HG03103 (cell line): Measurements from ENCODE around the gene AMPD2.

Source experiments
- ATAC-seq: cut with Tn5 transposase; IDR thresholded peaks from one replicate; pipeline ENCODE4 v1.9.1; 2021; ENCODE audit warnings: low read depth; ENCODE audit not compliant: unreplicated experiment

The AMPD2 gene

DNA sequence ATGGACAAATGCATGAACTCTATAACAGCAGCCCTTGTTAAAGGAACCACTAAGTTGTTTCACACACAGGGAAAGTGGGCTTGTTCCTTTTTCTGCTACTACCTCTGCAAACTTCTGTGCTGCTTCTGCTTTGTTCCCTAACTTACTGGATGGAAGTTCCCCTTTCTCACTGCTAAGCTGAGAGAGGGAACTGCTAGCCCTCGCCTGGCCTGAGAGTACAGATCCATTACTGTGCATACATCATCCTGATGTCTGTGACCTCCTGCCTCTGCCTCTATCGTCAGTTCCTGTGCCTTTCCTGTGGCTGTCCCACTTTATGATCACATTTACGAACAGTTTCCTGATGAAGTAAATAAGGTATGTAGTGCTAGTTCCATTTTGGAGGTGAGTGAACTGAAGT is 3.8 kb upstream of the AMPD2 start:
- ATAC-seq = no peak

DNA sequence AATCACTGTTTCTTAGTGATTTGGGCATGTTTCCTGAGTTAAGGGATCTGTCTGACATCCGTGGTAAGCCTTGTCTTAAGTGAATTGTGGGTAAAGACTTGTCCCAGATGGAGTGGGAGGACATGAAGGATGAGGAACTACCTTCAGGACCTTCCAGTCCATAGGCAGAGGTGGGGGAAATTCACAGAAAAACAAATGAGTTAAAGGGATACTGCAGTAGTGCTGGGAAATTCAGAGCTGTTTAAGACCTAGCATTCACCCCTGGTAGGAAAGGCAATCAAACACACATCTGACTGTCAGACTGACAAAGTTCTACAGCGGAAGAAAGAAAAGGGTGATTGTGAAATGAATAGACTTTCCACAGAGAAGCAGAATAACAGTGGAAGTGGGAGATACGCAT is 3.2 kb upstream of the AMPD2 start:
- ATAC-seq = no peak

GRCh38 chr1:109617291-109617801 is 2.3 kb upstream of the AMPD2 start:
- no peak for ATAC-seq

DNA sequence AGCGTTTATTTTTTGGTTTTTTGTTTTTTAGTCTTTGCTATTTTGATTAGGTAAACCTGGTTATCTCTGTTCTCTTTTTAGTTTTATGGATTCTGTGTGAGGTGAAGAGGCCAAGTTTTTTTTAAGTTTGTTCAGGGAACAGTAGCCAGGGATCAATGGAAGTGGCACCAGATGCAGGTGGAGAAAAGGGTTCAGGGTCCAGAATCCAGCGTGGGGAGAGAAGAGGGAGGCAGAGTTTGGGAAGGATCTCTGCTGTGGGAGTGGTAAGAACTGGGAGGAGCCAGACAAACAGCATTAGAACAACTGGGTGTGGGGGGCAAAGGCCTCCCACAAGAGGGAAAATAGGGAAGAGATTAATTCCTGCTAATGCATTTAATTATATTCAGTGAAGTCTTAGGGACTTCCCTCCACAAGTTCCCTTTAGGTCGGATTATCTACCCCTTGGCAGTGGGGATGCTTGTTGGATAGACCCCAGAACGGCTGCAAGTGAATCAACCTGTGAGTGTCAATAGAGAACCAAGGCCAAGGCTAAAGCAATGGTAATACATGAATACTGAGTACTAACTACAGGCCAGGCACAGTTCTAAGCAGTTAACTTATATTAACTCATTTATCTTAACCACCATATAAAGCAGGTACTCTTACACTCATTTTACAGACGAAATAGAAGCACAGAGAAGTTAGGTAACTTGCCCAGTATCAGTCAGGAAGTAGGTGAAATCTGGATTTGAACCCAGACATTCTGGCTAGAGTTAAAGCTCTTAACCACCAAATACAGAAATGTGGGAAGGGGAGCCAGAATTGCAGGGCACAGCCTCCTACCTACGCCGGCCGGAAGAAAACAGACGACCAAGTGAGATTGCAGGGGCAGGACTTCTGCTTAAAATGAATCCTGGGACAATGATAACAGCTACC is 719 bp upstream of the AMPD2 start:
- no peak for ATAC-seq

DNA sequence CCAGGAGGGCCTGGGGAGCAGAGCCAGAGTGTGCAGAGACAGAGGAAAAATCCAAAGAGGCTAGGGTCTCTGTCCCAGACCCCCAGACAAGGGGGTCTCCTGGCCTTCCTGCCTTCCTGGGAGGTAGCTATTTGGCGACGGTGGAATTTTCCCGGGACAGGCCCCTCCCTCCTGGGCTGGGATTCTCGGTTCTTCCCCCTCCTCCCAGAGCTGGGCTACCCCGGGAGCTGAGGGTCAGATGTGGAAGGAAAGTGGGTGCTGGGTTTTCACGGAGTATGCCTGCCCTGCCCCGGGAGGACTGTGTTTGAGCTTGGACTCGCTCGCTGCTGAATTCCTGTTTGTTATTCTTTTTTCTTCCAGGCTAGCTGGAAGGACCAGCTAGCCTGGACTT is 759 bp downstream of the AMPD2 start:
- ATAC-seq = no peak

GRCh38 chr1:109620841-109621286 is 1.2 kb downstream of the AMPD2 start:
- ATAC-seq = peak; percentile 59

DNA sequence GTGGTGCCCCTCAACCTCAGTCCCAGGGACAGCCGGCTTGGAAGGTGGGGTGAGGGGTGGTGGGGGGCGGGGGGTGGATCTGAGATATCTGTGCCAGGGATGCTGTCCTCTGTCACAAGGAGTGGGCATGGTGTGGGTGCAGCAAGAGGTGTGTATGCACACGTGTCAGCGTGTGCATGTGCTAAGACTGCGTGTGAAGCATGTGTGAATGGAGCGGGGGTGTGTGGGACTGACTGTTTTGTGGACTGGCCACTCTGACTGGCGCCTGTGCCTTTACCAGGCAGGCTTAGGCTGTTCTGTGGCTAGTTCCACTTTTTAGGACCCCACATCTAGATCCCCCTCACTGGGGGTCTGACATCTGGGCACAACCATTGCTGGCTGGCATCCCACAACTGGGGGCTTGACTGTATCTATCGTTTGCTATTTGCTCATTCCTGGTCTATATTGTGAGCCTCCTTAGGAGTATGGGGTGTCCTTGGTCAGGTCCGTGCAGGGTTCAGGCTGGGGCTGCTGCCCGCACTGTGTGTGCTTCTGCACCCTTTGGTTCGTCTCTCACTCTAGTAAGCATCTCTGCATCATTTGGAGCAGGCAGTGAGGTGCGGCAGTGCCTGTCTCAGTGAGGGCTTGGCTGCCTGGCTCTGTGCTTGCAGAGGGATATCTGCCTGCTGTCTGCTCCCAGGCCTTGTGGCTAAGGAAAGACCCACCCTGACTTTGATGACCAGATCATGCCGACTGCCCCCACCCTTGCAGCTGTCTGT is 1.9 kb downstream of the AMPD2 start:
- ATAC-seq = no peak

GRCh38 chr1:109622137-109622892 is 2.7 kb downstream of the AMPD2 start:
- no peak for ATAC-seq

GRCh38 chr1:109622895-109623294 is 3.3 kb downstream of the AMPD2 start:
- ATAC-seq = no peak

DNA sequence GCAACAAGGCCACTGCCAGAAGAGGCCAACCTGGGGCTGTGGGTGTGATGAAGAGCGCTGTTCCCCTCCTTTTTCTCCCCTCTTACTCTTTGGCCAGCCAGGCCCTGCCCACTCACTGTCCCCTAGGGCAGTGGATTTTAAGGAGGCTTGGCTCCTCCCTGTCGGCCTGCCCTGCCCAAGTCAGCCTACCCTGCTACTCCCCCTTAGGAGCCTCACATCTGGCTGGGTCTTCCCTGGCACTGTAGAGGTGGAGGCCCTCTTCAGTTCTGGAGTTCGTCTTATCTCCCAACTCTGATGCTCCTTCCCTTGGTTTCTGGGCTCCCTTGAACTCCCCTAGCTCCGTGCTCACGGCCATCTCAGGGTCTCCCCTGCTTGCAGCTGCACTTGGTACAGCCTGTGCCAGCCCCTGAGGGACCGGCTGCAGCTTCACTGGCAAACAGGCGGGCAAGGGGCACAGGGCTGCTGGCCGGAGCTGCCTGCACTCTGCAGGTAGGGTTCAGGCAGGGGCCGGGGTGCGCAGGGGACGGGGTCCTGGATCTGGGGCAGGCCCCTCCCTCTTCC is 4.0 kb downstream of the AMPD2 start:
- no peak for ATAC-seq

DNA sequence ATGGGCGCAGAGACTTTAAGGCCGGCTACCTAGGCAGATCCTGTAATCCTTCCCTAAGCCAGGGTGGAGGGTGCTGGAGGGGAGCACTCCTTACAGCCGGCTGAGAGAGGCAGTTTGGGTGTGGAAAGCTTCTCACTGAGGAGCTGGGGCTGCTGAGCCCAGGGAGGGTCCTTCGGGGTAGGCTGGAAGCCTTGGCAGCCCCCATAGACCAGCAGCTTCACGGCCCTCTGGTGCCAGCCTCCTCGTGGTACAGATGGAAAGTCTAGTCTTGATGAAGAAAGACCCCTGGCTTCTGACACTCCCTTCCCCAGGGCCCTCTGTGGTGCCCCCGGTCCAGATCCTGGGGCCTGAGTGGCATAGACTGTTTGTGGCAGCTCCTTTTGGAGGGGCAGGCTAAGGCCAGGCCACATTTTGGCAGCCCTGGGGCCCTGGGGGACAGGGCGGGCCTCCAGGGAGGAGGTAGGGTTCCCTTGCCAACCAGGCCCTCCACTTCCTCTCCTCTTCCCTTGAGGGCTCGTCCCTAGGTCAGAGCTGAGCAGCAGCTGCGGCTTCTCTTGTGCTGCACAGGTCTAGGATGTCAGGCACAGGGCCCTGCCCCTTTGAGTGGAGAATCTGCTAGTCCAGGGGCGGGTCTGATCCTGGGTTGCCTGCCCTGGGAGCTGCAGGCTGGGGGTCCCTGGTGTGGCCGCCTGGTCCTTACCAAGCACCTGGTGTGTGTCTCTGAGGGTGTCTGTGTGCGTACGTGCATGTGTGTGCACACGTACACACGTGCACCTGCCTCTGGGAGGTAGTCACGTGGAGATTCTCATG is 4.8 kb downstream of the AMPD2 start:
- no peak for ATAC-seq

DNA sequence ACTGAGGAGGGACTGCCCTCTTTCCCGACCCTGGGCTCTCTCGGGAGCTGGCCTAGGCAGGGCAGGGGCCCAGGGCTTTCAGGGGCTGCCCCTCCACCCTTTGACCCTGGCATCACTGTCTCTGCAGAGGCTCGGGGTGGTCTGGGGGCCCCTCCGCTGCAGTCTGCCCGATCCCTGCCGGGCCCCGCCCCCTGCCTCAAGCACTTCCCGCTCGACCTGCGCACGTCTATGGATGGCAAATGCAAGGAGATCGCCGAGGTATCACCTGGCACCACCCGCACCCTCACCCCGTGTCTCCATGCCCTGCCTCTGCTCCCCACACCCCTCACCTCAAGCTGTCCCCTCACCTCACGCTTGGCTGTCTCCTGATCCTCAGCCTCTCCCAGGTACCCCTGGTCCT is 5.5 kb downstream of the AMPD2 start:
- ATAC-seq = no peak

- ATAC-seq = no peak
Measured at GRCh38 chr1:109625601-109626560, 6.2 kb downstream of the AMPD2 start.

DNA sequence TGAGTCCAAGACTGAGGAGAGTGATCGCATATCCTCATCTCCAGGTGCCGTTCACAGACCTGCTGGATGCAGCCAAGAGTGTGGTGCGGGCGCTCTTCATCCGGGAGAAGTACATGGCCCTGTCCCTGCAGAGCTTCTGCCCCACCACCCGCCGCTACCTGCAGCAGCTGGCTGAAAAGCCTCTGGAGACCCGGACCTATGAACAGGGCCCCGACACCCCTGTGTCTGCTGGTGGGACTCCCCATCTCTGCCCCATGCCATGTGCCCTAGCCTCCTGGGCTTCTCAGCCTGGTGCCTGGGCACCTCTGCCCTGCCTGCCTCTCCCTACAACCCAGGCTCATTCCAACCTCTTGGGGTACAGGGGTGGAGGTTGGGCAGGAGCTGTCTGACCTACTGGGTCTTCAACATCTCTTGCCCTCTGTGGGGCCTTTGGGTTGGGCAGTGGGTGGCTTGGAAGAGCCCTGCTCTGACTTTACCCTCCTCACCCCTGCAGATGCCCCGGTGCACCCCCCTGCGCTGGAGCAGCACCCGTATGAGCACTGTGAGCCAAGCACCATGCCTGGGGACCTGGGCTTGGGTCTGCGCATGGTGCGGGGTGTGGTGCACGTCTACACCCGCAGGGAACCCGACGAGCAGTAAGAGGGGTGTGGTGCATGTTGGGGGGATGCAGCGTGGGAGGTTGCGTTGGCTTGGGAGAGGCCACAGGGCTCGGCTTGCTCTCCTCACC is 7.2 kb downstream of the AMPD2 start:
- ATAC-seq = no peak

DNA sequence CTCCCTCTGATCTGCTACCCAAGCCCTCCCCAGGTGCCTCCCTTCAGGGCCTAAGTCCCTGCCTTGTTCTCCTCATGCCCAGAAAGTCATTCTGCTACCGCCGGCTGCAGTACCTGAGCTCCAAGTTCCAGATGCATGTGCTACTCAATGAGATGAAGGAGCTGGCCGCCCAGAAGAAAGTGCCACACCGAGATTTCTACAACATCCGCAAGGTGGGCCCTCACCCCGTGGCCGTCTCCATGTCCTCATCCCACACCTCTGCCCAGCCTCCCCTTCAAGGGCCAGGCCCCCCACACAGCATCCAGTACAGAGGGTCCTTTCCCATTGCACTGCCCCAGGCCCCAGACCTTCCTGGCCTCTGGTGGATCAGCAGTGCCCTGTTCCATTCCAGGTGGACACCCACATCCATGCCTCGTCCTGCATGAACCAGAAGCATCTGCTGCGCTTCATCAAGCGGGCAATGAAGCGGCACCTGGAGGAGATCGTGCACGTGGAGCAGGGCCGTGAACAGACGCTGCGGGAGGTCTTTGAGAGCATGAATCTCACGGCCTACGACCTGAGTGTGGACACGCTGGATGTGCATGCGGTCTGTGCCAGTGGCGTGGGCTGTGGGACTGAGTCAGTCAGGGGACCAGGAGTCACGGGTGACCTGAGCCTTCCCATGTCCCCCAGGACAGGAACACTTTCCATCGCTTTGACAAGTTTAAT is 8.2 kb downstream of the AMPD2 start:
- ATAC-seq = no peak

DNA sequence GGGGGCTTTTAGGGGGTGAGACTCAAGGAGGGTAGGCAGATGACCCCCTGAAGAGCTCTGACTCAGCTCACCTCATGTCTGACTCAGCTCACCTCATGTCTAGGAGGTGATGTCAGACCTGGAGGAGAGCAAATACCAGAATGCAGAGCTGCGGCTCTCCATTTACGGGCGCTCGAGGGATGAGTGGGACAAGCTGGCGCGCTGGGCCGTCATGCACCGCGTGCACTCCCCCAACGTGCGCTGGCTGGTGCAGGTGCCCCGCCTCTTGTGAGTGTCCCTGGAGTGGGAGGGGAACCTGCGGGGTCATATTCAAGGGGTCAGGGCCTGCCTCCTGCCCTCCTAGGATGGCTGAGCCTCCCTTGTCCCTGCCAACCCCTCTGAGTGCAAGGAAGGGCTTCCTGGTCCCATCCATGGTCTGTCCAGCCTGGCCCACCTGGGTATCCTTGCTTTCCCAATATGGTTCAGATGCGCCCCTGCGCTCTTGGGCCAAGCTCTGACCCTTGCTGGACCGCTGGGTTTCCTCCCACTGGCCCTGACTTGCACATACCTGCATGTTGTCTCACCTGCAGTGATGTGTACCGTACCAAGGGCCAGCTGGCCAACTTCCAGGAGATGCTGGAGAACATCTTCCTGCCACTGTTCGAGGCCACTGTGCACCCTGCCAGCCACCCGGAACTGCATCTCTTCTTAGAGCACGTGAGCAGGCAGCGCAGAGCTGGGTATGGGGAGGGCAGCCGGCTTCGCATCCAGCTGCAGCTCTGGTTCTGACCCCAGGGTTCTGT is 9.1 kb downstream of the AMPD2 start:
- ATAC-seq = no peak
